NCI-H2227 treated with DMSO at 0.1 percent for 48 hours (cell line): ENCODE data around the gene MYBPHL.

ENCODE experiments used
- DNase-seq: peaks from one replicate; lab custom pipeline; 2025; lab: John Stamatoyannopoulos, UW

The MYBPHL gene

GRCh38 chr1:109306832-109307273 lies at the start of gene MYBPHL:
Gene MYBPHL, minus strand, starts transcription at chr1:109307011. Its CDS starts 20 bp downstream, at chr1:109306991.
- DNase-seq: peak; percentile 52

- no peak for DNase-seq
These were observed 49.7 kb upstream of the MYBPHL start for GRCh38 chr1:109356505-109356904.

GRCh38 chr1:109354929-109355328 lies 48.1 kb upstream of the MYBPHL start:
- no peak for DNase-seq

GRCh38 chr1:109351457-109351856 lies 44.6 kb upstream of the MYBPHL start:
- DNase-seq: no peak

- DNase-seq: no peak
These were observed 43.8 kb upstream of the MYBPHL start for GRCh38 chr1:109350655-109351054.

- DNase-seq: no peak
These were observed 43.4 kb upstream of the MYBPHL start for GRCh38 chr1:109350182-109350581.

- DNase-seq: no peak
These were observed 40.7 kb upstream of the MYBPHL start for GRCh38 chr1:109347511-109347910.

GRCh38 chr1:109341944-109342930 lies 35.4 kb upstream of the MYBPHL start:
- no peak for DNase-seq

- DNase-seq: no peak
These were observed 31.8 kb upstream of the MYBPHL start for GRCh38 chr1:109338608-109339007.

GRCh38 chr1:109338091-109338490 lies 31.3 kb upstream of the MYBPHL start:
- DNase-seq: no peak

GRCh38 chr1:109335091-109335490 lies 28.3 kb upstream of the MYBPHL start:
- no peak for DNase-seq

- DNase-seq: no peak
These were observed 24.3 kb upstream of the MYBPHL start for GRCh38 chr1:109331113-109331512.

- DNase-seq: no peak
These were observed 20.5 kb upstream of the MYBPHL start for GRCh38 chr1:109327285-109327684.

- no peak for DNase-seq
These were observed 16.2 kb upstream of the MYBPHL start for GRCh38 chr1:109322974-109323373.

GRCh38 chr1:109319114-109319513 lies 12.3 kb upstream of the MYBPHL start:
- no peak for DNase-seq

- DNase-seq: no peak
These were observed 9.7 kb upstream of the MYBPHL start for GRCh38 chr1:109316506-109316905.

GRCh38 chr1:109315288-109315687 lies 8.5 kb upstream of the MYBPHL start:
- DNase-seq: no peak

GRCh38 chr1:109314795-109315194 lies 8.0 kb upstream of the MYBPHL start:
- no peak for DNase-seq

- no peak for DNase-seq
These were observed 6.4 kb upstream of the MYBPHL start for GRCh38 chr1:109312978-109313775.

- DNase-seq: no peak
These were observed 5.4 kb upstream of the MYBPHL start for GRCh38 chr1:109312246-109312645.

GRCh38 chr1:109309347-109309746 lies 2.5 kb upstream of the MYBPHL start:
- DNase-seq: no peak

- DNase-seq: peak; percentile 78
These were observed 637 bp upstream of the MYBPHL start for GRCh38 chr1:109307274-109308021.
